Measurements from ENCODE around the gene NELL1.

DNA sequence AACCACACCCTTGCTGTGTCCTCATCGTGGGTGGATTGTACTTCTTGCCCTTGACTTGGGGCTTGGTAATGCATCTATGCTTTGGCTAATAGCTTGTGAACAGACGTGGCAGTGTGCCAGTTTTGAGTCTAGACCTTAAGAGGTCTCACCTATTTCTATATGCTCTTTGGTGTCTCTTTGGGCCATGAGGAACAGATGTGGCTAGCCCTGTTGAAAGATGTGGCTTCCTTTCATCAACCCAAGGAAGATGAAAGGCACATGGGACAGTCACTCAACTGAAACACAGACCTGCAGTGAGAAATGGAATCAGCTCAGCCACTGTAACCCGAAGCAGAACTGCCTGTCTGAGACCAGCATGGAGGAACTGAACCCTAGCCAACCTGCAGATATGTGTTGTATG lies 7.9 kb upstream of the NELL1 start:
- TF ChIP-seq, protein P1, sequence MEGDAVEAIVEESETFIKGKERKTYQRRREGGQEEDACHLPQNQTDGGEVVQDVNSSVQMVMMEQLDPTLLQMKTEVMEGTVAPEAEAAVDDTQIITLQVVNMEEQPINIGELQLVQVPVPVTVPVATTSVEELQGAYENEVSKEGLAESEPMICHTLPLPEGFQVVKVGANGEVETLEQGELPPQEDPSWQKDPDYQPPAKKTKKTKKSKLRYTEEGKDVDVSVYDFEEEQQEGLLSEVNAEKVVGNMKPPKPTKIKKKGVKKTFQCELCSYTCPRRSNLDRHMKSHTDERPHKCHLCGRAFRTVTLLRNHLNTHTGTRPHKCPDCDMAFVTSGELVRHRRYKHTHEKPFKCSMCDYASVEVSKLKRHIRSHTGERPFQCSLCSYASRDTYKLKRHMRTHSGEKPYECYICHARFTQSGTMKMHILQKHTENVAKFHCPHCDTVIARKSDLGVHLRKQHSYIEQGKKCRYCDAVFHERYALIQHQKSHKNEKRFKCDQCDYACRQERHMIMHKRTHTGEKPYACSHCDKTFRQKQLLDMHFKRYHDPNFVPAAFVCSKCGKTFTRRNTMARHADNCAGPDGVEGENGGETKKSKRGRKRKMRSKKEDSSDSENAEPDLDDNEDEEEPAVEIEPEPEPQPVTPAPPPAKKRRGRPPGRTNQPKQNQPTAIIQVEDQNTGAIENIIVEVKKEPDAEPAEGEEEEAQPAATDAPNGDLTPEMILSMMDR (IDR thresholded peaks at IDR 0.05 in 4 of 5, conservative IDR thresholded peaks at IDR 0.05 in 1 of 5) = no peak
- no peak for TF ChIP-seq POLR2A (IDR thresholded peaks at IDR 0.05)
